Measurements from ENCODE around the gene RGS12. TPM values are rescaled to one million over a fixed set of nuclear protein-coding genes. Genes with fewer than 3 reads are reported as not detected.

The RGS12 gene
- total RNA-seq, 1 donor from 2014 or later: 107 TPM

DNA sequence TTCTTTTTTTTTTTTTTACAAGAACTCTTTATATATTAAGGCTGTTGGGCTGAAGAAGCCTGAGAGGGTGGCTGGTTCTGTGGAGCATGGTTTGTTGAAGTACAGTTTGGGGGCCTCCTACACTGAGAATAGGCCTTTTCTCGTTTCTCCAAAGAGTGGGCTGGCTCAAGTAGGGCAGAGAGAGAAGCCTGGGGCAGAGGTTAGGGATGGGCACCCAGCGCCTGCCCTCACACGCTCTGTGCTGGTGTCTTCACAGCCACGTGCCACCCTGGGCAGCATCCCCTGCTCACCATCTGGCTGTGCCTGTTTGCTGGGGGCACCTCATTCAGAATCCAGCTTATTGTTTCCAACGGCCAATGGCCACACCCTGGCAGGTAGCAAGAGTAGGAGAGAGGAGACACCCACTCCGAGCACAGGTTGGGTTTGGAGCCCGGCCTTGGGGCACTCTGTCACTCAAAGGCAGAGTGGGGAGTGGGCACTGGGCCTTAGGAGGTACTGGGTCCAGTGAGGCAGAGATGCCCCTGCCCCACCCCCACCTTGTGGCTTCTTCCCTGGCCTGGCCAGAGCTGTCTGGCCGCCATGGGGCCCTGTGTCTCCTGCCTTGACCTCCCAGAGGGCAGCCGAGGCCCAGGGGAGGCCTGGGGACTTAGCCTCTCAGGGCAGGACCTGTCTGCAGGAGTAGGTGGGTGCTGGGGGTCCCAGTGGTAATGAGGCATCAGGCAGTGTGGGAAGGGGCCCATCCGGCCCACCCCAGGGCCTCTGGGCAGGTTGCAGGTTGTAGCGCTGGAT, 40.9 kb upstream of the RGS12 start:
- DNase-seq: peak; percentile 4
- Mint-ChIP-seq H3K27ac (ENCODE audit: unreplicated experiment) (no peak overlapping the region), H3K27me3 (ENCODE audit: unreplicated experiment) (peaks cover 3% of the 10 kb centered on the region), H3K36me3 (ENCODE audit: unreplicated experiment) (no peaks in the 10 kb centered on the region), H3K4me3 (ENCODE audit: unreplicated experiment) (no peak overlapping the region), H3K9me3 (ENCODE audit: unreplicated experiment) (peaks cover 7% of the 10 kb centered on the region), H3K4me1 (ENCODE audit: low read depth, unreplicated experiment) (peaks cover 1% of the 10 kb centered on the region)
- no peak for TF ChIP-seq CTCF (IDR thresholded peaks at IDR 0.05; ENCODE audit: partially characterized antibody, unreplicated experiment)

DNA sequence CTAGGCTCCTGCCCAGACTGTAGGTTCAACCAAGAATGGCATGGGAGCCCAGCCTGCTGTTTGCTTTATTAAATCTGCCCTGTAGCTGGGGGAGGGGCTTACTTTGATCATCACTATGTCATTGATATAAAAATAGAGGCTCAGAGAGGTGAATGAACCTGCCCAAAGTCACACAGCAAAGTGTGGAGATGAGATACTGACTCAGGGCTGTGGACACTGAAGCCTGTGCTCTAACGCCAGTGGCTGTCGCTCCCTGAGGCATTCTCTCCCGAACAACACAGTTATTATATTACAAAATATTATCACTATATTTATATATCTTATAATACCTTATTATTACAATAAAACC, 40.4 kb upstream of the RGS12 start:
- Mint-ChIP-seq H3K36me3 (ENCODE audit: unreplicated experiment) (no peaks in the 10 kb centered on the region), H3K9me3 (ENCODE audit: unreplicated experiment) (peaks cover 7% of the 10 kb centered on the region), H3K27me3 (ENCODE audit: unreplicated experiment) (peaks cover 3% of the 10 kb centered on the region), H3K4me3 (ENCODE audit: unreplicated experiment) (no peak overlapping the region), H3K4me1 (ENCODE audit: low read depth, unreplicated experiment) (peaks cover 1% of the 10 kb centered on the region), H3K27ac (ENCODE audit: unreplicated experiment) (no peak overlapping the region)
- TF ChIP-seq CTCF (IDR thresholded peaks at IDR 0.05; ENCODE audit: partially characterized antibody, unreplicated experiment): no peak
- DNase-seq: no peak

DNA sequence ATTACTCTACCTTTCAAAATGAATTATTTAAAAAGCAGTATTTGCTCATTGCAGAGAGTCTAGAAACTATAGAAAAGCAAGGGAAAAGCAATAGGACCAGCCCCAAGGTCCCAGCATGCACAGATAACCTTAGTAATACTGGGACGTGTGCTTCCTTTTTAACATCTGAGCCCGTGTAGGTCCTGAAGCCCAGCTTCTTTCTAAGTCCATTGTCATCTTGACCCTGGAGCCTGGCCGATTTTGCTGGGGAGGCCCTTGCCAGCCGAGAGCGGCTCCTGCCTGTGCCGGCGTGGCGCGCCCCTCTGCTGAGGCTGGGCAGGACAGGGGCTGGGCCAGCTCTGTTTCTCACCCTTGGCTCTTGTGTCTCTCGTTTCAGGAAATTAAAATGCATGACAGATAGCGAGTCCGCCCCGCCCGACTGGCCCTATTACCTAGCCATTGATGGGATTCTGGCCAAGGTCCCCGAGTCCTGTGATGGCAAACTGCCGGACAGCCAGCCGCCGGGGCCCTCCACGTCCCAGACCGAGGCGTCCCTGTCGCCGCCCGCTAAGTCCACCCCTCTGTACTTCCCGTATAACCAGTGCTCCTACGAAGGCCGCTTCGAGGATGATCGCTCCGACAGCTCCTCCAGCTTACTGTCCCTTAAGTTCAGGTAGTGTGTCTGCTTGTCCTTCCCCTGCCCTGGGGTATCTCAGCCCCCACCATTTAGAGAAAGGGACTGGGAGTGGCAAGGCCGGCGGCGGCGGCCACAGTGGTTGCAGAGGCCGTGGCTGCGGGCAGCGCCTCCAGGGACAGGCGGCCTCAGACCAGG, 39.8 kb upstream of the RGS12 start:
- Mint-ChIP-seq H3K27me3 (ENCODE audit: unreplicated experiment) (peaks cover 3% of the 10 kb centered on the region), H3K4me1 (ENCODE audit: low read depth, unreplicated experiment) (peaks cover 1% of the 10 kb centered on the region), H3K36me3 (ENCODE audit: unreplicated experiment) (no peaks in the 10 kb centered on the region), H3K9me3 (ENCODE audit: unreplicated experiment) (peaks cover 7% of the 10 kb centered on the region), H3K4me3 (ENCODE audit: unreplicated experiment) (no peak overlapping the region), H3K27ac (ENCODE audit: unreplicated experiment) (no peak overlapping the region)
- DNase-seq: peak; percentile 15
- TF ChIP-seq CTCF (IDR thresholded peaks at IDR 0.05; ENCODE audit: partially characterized antibody, unreplicated experiment): no peak

GRCh38 chr4:3253808-3254207, 39.0 kb upstream of the RGS12 start:
- peaks cover 1% of the 10 kb centered on the region for H3K4me1 Mint-ChIP-seq (ENCODE audit: low read depth, unreplicated experiment)
- no peak overlapping the region for H3K27ac Mint-ChIP-seq (ENCODE audit: unreplicated experiment)
- TF ChIP-seq CTCF (IDR thresholded peaks at IDR 0.05; ENCODE audit: partially characterized antibody, unreplicated experiment): no peak
- DNase-seq: peak; percentile 8
- H3K4me3 Mint-ChIP-seq (ENCODE audit: unreplicated experiment): no peak overlapping the region
- H3K27me3 Mint-ChIP-seq (ENCODE audit: unreplicated experiment): peaks cover 3% of the 10 kb centered on the region
- no peaks in the 10 kb centered on the region for H3K36me3 Mint-ChIP-seq (ENCODE audit: unreplicated experiment)
- H3K9me3 Mint-ChIP-seq (ENCODE audit: unreplicated experiment): peaks cover 7% of the 10 kb centered on the region
